ENCODE results near the gene SELENOM.
"Not testable (repeated sequence)": the region's sequence is repeated elsewhere in the genome, so short reads cannot be mapped to it uniquely, and the experiment has no call there.

The SELENOM gene

DNA sequence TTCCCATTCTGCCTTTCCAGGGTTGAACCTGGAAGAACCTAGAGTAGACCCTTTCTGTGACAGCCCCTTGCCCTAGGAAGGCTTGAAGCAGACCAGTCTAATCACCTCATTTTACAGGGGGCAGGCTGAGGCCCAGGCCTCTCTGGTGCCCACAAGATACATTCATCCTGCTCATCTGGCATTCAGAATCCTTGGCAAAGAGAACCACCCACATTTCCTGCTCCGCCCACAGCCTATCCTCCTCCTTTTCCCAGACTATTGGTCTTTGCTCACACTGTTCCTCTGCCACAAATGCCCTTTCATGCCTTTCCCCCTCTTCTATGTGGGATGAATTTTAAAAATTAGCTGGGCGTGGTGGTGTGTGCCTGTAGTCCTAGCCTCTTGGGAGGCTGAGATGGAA lies 29.0 kb downstream of the SELENOM start:
- DNase-seq (ENCODE audit: low spot score), result not testable (repeated sequence)

DNA sequence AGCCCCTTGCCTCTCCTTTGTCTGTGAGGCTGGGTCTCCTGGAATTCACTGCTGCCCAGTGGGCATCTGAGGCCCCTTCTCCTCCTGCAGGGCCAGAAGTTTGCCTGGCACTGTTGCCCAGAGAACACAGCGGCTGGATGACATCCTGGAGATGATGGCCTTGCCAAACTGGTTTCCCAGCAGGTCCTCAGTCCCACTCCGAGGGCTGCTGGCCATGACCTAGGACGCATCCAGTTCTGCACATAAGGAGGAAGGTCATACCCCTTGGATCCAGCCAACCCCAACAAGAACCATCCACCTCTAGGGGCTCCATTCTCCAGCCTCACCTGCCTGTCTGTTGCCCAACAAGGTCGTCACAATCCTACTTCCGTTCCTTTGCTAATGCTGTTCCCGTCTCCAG lies 29.7 kb downstream of the SELENOM start:
- no peak for DNase-seq (ENCODE audit: low spot score)

DNA sequence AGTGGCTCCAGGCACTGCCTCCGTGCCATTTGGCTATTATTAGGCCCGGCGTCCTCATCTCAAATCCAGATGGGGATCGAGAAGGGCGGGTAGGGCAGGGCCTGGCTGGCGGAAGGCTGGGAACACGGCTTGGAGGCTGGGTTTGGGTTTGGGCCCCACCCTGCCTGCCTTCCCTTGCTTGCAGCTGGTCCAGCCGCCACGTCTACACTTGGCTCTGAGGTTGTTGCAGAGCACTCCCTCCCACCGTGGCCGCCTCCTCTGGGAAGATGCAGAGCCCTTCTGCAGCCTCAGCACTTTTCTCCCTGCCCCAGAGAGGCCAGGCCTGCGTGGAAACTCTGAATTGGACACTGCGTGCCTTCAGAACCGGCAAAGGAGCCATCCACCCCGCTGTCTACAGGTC lies 31.4 kb downstream of the SELENOM start:
- DNase-seq (ENCODE audit: low spot score), result no peak

GRCh38 chr22:31073545-31074145 lies 33.7 kb downstream of the SELENOM start:
- DNase-seq (ENCODE audit: low spot score), result not testable (repeated sequence)

DNA sequence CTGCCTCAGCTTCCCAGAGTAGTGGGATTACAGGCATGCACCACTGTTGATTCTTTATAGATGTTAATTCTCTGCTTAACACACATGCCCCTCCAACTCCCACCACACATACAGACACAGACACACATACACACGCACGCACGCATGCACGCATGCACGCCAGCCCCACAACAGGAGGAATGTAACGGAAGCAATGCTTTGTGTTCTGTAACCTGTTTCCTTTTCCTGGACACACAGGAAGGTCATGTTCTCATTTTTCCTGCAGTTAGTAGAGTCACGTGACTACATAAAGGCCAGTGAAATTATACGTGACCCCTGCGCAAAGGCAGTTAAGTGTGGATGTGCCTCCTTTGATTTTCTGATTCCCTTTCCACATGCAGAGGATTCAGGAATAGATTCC lies 34.2 kb downstream of the SELENOM start:
- DNase-seq (ENCODE audit: low spot score), result not testable (repeated sequence)

GRCh38 chr22:31069691-31070314 lies 37.6 kb downstream of the SELENOM start:
- not testable (repeated sequence) for DNase-seq (ENCODE audit: low spot score)

DNA sequence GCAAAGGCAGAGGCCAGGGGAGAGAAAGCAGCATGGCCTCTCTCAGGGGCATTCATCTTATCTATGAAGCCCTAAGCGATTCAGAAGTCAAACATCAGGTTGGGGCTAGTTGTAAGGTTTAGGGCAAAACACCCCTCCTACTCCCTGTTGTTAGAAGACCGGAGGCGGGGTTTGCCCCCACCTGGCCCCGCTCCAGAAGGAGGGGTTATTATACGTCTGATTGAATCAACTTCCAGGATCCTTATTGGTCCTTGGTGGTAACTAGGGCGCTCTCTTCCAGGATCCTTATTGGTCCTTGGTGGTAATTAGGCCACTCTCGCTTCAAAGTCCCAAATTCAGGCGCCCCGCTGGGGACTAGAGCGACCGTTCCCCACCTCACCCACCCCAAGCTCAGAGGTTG lies 38.4 kb downstream of the SELENOM start:
- DNase-seq (ENCODE audit: low spot score), result no peak

DNA sequence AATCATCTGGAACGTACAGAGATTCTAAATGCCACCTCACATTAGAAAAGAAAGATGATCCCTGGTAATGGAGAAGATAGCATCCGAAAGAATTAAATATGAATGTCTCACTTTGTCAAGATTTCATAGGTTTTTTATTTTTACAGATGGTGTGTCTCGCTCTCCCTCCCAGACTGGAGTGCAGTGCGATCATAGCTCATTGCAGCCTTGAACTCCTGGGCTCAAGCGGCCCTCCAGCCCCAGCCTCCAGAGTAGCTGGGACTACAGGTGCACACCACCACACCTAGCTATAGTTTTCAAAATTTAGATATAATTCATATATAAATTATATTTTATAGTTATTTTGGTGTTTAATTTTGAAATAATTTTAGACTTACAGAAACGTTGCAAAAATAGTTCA lies 43.0 kb downstream of the SELENOM start:
- no peak for DNase-seq (ENCODE audit: low spot score)

GRCh38 chr22:31062566-31063230 lies 44.7 kb downstream of the SELENOM start:
- DNase-seq (ENCODE audit: low spot score), result no peak

- DNase-seq (ENCODE audit: low spot score), result not testable (repeated sequence)
These were observed 47.7 kb downstream of the SELENOM start for GRCh38 chr22:31059663-31060062.

GRCh38 chr22:31056986-31057599 lies 50.3 kb downstream of the SELENOM start:
- DNase-seq (ENCODE audit: low spot score), result no peak

GRCh38 chr22:31055635-31056159 lies 51.7 kb downstream of the SELENOM start:
- DNase-seq (ENCODE audit: low spot score), result peak; percentile 76

DNA sequence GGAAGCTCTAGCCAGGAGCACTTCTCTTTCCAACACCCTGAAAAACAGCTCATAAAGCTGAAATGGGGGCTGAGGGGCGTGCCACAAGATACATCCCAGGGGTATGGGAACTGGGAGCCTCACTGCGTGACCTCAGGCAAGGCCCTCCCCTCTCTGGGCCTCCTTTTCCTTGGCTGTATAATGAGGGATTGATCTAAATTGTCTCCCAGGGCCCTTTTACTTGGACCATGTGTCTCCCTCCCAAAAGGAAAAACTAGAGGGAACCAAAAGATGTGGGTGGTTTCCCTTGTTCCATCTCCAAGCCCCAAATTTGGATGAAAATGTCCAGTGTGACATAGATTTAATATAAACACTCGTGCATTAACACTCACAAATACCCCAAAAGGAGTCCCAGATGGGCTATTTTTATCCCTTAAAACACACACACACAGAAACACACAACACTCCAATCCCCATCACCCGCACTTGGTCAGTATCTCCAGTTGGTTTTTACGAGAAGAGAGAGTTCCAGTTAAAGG lies 52.2 kb downstream of the SELENOM start:
- no peak for DNase-seq (ENCODE audit: low spot score)

Data from iPS-NIHi11 (cell line).